Measurements from ENCODE around the gene HLA-DOB. TPM values are rescaled to one million over a fixed set of nuclear protein-coding genes. Genes with fewer than 3 reads are reported as not detected.

The HLA-DOB gene
- total RNA-seq, 1 donor from 2014 or later = 0.20 TPM

GRCh38 chr6:32772656-32773055 lies 44.1 kb downstream of the HLA-DOB start:
- Histone ChIP-seq H3K36me3 (ENCODE audit: insufficient read depth, low read length) (no peaks in the 10 kb centered on the region), H3K9me3 (ENCODE audit: insufficient read depth, low read depth, low read length) (no peaks in the 10 kb centered on the region), H2AFZ (ENCODE audit: low read depth, low read length) (no peak overlapping the region), H3K4me1 (ENCODE audit: insufficient read depth, low read length) (no peaks in the 10 kb centered on the region), H3K4me2 (ENCODE audit: low read length) (no peak overlapping the region), H3K27ac (ENCODE audit: low read depth, low read length) (no peak overlapping the region), H3K9ac (ENCODE audit: low read length) (no peak overlapping the region), H4K20me1 (ENCODE audit: insufficient read depth, low read length) (no peaks in the 10 kb centered on the region), H3K79me2 (ENCODE audit: insufficient read depth, low read length) (no peaks in the 10 kb centered on the region), H3K4me3 (ENCODE audit: insufficient read depth, low read depth, low read length) (no peak overlapping the region), H3K27me3 (ENCODE audit: insufficient read depth, low read length) (peaks cover 4% of the 10 kb centered on the region)
- TF ChIP-seq, protein P1, sequence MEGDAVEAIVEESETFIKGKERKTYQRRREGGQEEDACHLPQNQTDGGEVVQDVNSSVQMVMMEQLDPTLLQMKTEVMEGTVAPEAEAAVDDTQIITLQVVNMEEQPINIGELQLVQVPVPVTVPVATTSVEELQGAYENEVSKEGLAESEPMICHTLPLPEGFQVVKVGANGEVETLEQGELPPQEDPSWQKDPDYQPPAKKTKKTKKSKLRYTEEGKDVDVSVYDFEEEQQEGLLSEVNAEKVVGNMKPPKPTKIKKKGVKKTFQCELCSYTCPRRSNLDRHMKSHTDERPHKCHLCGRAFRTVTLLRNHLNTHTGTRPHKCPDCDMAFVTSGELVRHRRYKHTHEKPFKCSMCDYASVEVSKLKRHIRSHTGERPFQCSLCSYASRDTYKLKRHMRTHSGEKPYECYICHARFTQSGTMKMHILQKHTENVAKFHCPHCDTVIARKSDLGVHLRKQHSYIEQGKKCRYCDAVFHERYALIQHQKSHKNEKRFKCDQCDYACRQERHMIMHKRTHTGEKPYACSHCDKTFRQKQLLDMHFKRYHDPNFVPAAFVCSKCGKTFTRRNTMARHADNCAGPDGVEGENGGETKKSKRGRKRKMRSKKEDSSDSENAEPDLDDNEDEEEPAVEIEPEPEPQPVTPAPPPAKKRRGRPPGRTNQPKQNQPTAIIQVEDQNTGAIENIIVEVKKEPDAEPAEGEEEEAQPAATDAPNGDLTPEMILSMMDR (IDR thresholded peaks at IDR 0.05; ENCODE audit: insufficient read depth, low read depth, low read length) = no peak
- no peak for TF ChIP-seq EZH2 (IDR thresholded peaks at IDR 0.05; ENCODE audit: insufficient read depth, low read length)
- FAIRE-seq (no peak), DNase-seq (ENCODE audit: low read depth) (no peak)
- Mint-ChIP-seq H3K9me3 (ENCODE audit: unreplicated experiment) (no peaks in the 10 kb centered on the region), H3K36me3 (ENCODE audit: low read depth, unreplicated experiment) (no peaks in the 10 kb centered on the region), H3K4me1 (ENCODE audit: low read depth, unreplicated experiment) (peaks cover 8% of the 10 kb centered on the region), H3K27ac (ENCODE audit: unreplicated experiment) (no peak overlapping the region), H3K27me3 (ENCODE audit: low read depth, unreplicated experiment) (no peaks in the 10 kb centered on the region), H3K4me3 (ENCODE audit: unreplicated experiment) (no peak overlapping the region)

DNA sequence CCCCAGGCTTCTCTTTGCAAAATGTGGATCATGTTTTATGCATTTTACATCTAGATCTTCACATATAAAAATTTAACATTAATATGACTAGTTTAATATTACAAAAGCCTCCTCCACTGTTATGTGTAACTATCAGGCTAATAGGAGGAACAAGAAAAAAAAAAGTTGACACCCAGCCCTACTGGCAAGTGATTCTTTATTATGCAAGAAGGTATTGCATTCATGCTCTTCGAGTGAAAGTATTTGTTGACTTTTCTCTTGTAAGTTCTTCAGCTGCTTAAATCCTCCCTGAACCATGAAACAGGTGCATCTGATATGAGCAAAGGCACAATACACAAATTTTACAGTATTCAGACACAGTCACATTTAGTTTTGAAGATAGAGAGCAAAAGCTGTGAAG lies 52.8 kb downstream of the HLA-DOB start:
- Histone ChIP-seq H4K20me1 (ENCODE audit: insufficient read depth, low read length) (no peaks in the 10 kb centered on the region), H3K9ac (ENCODE audit: low read length) (no peak overlapping the region), H3K4me3 (ENCODE audit: insufficient read depth, low read depth, low read length) (no peak overlapping the region), H3K79me2 (ENCODE audit: insufficient read depth, low read length) (no peaks in the 10 kb centered on the region), H3K27ac (ENCODE audit: low read depth, low read length) (no peak overlapping the region), H3K9me3 (ENCODE audit: insufficient read depth, low read depth, low read length) (no peaks in the 10 kb centered on the region), H3K27me3 (ENCODE audit: insufficient read depth, low read length) (peaks cover 11% of the 10 kb centered on the region), H3K4me2 (ENCODE audit: low read length) (no peak overlapping the region), H2AFZ (ENCODE audit: low read depth, low read length) (no peak overlapping the region), H3K4me1 (ENCODE audit: insufficient read depth, low read length) (no peaks in the 10 kb centered on the region), H3K36me3 (ENCODE audit: insufficient read depth, low read length) (no peaks in the 10 kb centered on the region)
- no peak for DNase-seq (ENCODE audit: low read depth)
- no peak overlapping the region for H3K27ac Mint-ChIP-seq (ENCODE audit: unreplicated experiment)
- FAIRE-seq = no peak
- TF ChIP-seq, protein P1 (IDR thresholded peaks at IDR 0.05; ENCODE audit: insufficient read depth, low read depth, low read length) = no peak
- no peak for TF ChIP-seq EZH2 (IDR thresholded peaks at IDR 0.05; ENCODE audit: insufficient read depth, low read length)
- peaks cover 4% of the 10 kb centered on the region for H3K9me3 Mint-ChIP-seq (ENCODE audit: unreplicated experiment)
- H3K4me1 Mint-ChIP-seq (ENCODE audit: low read depth, unreplicated experiment) = no peaks in the 10 kb centered on the region
- H3K27me3 Mint-ChIP-seq (ENCODE audit: low read depth, unreplicated experiment) = peaks cover 17% of the 10 kb centered on the region
- H3K36me3 Mint-ChIP-seq (ENCODE audit: low read depth, unreplicated experiment) = no peaks in the 10 kb centered on the region
- H3K4me3 Mint-ChIP-seq (ENCODE audit: unreplicated experiment) = no peak overlapping the region

GRCh38 chr6:32763421-32763820 lies 53.4 kb downstream of the HLA-DOB start, which contains the start of gene HLA-DQB2:
HLA-DQB2 (minus strand) TSS chr6:32763532; CDS start chr6:32763470, 62 bp downstream.
- DNase-seq (ENCODE audit: low read depth) (peak; percentile 1), FAIRE-seq (no peak)
- no peaks in the 10 kb centered on the region for H3K4me1 Mint-ChIP-seq (ENCODE audit: low read depth, unreplicated experiment)
- Histone ChIP-seq H3K4me3 (ENCODE audit: insufficient read depth, low read depth, low read length) (no peak within 1 kb of the TSS), H4K20me1 (ENCODE audit: insufficient read depth, low read length) (no peaks in the 10 kb centered on the region), H3K27ac (ENCODE audit: low read depth, low read length) (no peak within 1 kb of the TSS), H3K79me2 (ENCODE audit: insufficient read depth, low read length) (no peaks in the 10 kb centered on the region), H3K4me1 (ENCODE audit: insufficient read depth, low read length) (no peaks in the 10 kb centered on the region), H3K9ac (ENCODE audit: low read length) (no peak within 1 kb of the TSS), H3K27me3 (ENCODE audit: insufficient read depth, low read length) (peaks cover 11% of the 10 kb centered on the region), H3K4me2 (ENCODE audit: low read length) (no peak within 1 kb of the TSS), H2AFZ (ENCODE audit: low read depth, low read length) (no peak within 1 kb of the TSS), H3K36me3 (ENCODE audit: insufficient read depth, low read length) (no peaks in the 10 kb centered on the region), H3K9me3 (ENCODE audit: insufficient read depth, low read depth, low read length) (no peaks in the 10 kb centered on the region)
- no peaks in the 10 kb centered on the region for H3K36me3 Mint-ChIP-seq (ENCODE audit: low read depth, unreplicated experiment)
- H3K4me3 Mint-ChIP-seq (ENCODE audit: unreplicated experiment) = no peak within 1 kb of the TSS
- H3K27me3 Mint-ChIP-seq (ENCODE audit: low read depth, unreplicated experiment) = peaks cover 17% of the 10 kb centered on the region
- TF ChIP-seq, protein P1 (IDR thresholded peaks at IDR 0.05; ENCODE audit: insufficient read depth, low read depth, low read length) = no peak
- TF ChIP-seq EZH2 (IDR thresholded peaks at IDR 0.05; ENCODE audit: insufficient read depth, low read length) = no peak
- peaks cover 4% of the 10 kb centered on the region for H3K9me3 Mint-ChIP-seq (ENCODE audit: unreplicated experiment)
- no peak within 1 kb of the TSS for H3K27ac Mint-ChIP-seq (ENCODE audit: unreplicated experiment)

Data from astrocyte (in vitro differentiated cells and primary cell).